GM21786 (cell line): ENCODE measurements around the gene LMNB1.

Experiments
- ATAC-seq: cut with Tn5 transposase; IDR thresholded peaks from one replicate; pipeline ENCODE4 v1.9.1; 2021; ENCODE audit not compliant: unreplicated experiment

LMNB1 gene

DNA sequence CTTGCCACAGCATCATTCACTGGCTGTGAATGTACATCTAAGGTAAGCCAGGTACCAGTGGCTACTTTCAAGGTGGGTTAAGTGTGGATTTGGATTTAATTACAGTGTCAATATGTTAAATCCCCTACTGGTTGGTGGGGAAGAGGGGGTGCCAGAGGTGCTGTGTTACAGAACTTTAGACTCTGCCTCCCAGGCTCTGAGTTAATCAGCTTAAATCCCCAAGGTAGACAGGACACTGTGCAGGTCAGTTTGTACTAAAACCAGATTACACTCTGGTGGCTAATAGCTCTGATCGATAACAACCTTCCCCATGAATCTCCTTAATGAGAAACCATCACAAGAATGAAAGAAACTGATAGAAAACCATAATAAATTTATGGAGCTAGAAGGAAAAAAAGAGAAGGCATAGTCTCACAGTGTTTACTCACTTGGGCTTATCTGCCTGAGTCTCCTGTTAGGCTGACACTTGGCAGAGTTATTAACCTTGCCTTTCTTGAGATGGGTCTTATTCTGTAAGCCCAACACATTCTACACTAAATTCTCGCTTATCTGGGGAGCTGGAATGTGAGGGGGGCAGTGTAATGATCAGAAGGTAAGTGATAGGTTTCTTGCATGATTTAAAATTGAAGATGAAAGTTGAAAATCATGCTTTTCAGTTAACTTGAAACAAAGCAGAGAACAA lies 106.8 kb downstream of the LMNB1 start:
- ATAC-seq: no peak

DNA sequence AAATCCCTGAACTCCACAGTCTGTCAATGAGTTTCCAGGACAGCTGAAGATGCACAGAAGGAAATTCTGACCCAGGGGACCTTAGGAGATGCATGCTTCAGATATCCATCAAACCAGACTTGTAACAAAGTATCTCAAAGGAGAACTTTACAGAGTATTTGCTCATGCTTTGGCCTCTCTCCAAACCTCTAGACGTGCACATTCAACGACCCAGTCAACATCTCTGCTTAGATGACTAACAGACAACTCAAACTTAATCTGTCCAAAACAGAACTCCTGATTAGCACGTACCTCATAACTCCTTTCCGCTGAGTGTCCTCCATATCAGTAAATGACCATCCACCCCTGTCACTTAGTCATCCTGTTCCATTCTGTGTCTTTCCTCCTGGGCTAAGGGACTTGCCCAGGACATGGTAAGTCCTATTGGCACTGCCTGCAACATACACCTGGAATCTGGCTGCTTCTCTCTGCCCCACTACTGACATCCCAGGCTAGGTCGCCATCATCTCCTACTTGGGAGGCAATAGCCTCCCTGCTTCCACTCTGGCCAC lies 107.4 kb downstream of the LMNB1 start:
- no peak for ATAC-seq
